NCI-H2107 treated with DMSO at 0.1 percent for 48 hours (cell line): Measurements from ENCODE around the gene RPTN.
"Not testable (repeated sequence)": the region's sequence is repeated elsewhere in the genome, so short reads cannot be mapped to it uniquely, and the experiment has no call there.

Experiments used
- DNase-seq: peaks from one replicate; lab custom pipeline; 2025; ENCODE audit not compliant: unreplicated experiment; lab: John Stamatoyannopoulos, UW

RPTN gene

DNA sequence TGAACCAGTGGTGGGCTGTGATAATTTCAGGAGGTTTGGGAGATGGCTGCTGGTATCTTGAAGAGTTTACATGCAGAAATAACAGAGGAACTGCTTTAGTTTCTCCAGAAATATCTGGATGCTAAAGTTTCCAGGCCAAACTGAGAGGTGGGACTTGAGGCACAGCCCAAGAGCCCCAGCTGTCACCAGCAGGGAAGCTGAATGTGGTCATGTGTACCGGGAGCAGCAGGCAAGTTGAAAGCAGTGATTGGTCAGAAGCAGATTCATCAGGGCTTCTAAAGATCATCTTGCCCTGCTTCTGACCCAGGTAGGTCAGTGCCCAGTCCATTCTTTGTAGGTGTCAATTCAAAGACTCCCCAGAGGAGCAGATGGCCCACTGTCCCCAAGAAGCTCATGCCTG lies 7.9 kb upstream of the RPTN start:
- no peak for DNase-seq

DNA sequence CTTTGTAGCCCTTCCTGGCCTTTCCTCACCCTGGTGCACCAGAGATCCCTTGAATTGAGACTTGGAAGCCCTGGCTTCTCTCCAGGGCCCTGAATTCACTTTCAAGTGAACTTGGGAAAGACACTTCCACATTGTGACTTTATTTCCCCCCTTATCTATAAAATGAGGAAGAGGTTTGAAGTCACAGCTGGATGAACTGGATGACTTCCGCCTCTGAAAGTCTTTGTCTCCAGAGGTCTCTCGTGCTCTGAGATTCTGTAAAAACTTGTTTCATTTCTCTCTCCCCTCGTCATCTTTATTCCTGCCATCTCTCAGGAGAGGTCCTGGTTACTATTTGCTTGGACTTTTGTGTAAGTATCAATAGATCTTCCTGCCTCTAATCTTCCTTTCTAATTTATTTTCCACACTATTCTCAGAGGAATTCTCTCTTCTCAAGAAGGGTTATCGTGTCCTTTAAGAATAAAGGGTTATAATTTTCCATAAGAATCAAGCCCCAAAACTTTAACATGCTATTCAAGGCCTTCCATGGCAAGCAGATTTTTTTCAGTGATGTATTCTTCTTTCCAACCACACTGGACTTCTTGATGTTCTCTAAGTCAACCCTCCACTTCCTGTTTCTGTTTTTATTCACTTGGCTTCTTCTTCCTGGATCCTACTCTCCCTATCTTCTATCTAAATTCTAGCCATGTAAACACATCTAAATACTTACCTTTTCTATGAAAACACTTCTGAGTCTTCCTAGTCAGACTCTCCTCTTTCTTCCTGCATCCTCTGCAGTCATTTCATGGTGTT lies 6.5 kb upstream of the RPTN start:
- DNase-seq = no peak

DNA sequence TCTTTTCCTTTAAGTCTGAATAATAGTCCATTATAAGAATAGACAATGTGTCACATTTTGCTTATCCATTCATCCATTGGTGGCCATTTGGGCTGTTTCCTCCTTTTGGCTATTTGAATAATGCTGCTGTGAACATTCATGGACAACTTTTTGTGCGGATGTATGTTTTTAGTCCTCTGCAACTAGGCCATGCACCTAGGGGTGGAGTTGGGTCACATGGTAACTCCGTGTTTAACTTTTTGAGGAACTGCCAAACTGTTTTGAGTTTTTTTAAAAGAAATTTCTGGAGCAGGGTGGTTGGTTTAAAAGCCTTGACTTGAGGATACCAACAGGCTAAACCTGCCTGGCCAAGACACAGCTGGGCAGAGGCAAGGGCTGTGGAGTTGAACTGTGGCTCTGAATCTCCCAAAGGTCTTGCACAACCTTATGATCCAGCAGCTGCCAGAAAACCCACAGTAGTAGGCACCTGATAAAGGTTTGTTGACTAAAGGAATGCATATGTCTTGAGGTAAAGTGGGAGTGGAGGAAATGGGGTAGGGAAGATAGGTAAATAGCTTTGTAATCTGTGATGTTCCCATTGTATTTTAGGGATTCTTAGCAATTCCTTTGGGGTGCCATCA lies 5.6 kb upstream of the RPTN start:
- DNase-seq = no peak

DNA sequence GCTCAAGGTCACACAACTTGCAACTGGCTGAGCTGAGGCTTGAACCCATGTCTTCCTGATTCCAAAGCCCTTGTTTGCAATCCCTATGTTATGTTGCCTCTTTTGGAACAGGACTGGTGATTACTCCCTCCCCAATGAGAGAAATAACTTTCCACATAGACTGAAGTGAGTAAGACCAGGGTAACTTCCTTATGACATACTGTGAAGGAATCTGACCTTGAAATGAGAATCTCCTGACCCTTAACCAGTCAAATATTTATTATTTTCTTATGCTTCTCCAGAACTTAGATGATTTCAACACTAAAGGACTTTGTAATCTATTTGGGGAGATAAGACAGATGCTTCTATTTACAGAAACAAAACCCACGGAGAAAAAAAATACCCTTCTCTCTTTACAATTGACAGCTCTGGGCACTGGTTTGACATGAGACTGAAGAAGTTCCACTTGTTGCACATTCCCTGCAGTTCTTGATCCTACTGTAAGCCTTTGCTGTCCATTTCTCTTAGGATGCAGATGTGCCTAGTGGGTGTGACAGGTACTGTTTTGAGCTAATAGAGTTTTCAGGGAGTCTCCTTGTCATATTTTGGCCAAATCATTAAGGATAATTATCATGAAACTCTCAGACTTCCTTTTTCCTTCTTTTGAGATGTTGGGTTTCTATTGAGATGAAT lies 3.9 kb upstream of the RPTN start:
- DNase-seq = no peak

DNA sequence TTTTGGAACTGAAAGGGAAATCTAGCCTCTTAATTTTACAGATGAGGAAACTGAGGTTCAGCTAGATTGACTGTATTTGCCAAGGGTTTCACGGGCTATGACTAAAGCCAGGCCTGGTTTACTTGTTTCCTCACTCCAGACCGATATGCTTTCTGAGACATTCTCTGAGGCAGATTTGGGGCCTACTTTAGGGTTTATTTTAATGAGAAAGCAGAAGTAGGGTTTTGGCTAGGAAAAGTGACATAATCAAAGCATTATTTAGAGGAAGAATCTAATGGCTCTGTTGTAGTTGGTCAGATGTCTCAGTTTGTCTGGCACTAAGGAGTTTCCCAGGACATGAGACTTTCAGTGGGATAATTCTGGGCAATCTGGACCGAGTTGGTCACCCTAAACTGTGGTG lies 1.5 kb upstream of the RPTN start:
- no peak for DNase-seq

DNA sequence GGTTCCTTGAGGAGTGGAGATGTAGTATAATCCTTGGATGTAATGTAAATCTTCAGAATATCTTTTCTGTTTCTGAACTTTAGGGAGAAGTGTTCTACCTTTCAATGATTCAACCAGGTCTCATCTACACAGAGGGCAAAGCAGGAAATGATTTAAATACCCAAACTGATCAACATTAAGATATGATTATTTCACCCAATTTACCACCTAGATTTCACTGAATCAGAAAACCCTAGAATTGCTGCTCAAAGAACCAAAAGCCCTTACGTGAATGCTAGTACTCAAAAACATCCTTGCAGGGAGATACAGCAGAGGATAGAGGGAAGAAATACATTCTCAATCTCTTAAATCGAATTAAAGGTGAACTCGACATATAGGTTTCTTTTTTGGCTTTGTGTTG lies 5.0 kb downstream of the RPTN start:
- no peak for DNase-seq

DNA sequence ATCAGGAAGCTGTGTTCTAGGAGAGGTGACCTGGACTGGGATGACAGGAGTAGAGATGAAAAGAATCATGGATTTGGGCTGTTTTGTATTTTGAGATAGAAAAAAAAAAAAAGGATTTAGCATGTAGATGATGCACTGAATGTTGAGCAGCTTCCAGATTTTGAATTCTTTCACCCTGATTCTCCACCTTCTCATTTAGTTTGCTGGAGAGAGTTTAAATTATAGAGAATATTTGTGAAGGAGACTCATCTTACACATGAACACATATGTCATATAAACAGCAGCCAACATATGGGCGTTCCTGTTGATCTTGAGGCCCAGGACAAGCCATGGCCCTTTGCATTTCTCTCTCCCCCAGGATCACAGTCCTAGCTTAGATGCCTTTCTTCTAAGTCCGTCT lies 7.4 kb downstream of the RPTN start:
- no peak for DNase-seq

DNA sequence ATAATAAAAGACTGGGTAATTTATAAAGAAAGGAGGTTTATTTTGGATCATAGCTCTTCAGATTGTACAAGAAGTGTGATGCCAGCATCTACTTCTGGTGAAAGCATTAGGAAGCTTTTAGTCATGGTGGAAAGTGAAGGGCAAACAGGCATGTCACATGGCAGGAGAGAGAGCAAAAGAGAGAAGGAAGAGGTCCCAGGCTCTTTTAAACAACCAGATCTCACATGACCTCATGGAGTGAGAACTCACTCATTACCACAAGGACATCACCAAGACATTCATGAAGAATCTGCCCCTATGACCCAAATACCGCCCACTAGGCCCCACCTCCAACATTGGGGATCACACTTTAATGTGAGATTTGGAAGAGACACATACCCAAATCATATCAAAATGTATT lies 10.0 kb downstream of the RPTN start:
- DNase-seq = no peak

DNA sequence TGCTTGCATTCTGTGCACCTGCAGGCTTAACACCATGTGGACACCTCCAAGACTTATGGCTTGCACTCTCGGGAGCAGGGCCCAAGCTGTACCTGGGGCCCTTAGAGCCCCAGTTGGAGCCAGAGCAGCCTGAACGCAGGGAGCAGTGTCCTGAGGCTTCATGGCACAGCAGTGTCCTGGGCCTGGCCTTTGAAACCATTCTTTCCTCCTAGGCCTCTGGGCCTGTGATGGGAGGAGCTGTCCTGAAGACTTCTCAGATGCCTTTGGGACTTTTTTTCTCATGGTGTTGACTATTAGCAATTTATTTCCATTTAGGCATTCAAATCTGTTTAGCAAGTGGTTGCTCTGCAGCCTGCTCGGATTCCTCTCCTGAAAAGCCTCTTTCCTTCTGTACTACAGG lies 11.0 kb downstream of the RPTN start:
- DNase-seq = no peak

DNA sequence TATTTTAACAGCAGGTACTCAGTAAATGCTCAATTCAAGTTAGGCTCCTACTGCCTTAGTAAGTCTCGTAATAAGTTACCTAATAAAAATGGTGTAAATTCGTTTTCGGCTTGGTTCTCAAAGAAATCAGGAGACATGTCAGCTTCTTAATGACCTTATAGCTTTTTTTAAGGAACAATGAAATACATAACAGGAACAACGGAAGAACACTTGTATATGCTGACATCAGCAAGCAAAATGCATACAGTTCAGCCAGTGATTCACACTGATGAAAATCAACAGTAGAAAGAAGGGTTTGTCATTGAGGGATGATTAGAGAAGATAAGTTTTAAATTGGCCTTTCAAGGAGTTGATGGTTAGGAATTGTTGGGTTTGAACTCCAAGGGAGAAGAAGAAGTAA lies 13.3 kb downstream of the RPTN start:
- no peak for DNase-seq

DNA sequence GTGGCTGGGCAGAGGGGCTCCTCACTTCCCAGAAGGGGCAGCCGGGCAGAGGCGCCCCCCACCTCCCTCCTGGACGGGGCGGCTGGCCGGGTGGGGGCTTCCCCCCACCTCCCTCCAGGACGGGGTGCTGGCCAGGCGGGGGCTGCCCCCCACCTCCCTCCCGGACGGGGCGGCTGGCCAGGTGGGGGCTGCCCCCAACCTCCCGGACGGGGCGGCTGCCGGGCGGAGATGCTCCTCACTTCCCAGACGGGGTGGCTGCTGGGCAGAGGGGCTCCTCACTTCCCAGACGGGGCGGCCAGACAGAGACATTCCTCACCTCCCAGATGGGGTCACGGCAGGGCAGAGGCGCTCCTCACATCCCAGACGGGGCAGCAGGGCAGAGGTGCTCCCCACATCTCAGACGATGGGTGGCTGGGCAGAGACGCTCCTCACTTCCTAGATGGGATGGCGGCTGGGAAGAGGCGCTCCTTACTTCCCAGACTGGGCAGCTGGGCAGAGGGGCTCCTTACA lies 14.3 kb downstream of the RPTN start:
- DNase-seq = not testable (repeated sequence)

DNA sequence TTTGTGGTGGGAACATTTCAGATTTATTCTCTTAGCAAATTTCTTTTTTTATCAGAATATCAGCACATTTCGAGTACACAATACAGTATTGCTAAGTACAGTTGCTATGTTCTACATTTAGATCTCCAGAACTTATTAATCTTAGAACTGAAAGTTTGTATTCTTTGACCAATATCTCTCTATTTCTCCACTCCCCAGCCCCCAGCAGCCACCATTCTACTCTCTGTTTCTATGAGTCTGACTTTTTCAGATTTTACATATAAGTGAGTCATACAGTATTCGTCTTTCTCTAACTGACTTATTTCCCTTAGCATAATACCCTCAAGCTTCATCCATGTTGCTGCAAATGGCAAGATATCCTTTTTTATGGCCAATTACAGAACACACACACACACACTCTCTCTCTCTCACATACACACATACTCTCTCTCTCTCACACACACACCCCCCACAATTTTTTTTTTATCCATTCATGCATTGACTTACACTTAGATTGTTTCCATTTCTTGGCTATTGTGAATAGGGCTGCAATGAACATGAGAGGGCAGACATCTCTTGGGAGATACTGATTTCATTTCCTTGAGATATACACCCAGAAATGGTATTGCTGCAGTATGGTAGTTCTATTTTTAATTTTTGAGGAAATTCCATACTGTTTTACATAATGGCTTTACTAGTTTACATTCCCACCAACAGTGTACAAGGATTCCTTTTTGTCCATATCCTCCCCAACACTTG lies 15.7 kb downstream of the RPTN start:
- DNase-seq = no peak

DNA sequence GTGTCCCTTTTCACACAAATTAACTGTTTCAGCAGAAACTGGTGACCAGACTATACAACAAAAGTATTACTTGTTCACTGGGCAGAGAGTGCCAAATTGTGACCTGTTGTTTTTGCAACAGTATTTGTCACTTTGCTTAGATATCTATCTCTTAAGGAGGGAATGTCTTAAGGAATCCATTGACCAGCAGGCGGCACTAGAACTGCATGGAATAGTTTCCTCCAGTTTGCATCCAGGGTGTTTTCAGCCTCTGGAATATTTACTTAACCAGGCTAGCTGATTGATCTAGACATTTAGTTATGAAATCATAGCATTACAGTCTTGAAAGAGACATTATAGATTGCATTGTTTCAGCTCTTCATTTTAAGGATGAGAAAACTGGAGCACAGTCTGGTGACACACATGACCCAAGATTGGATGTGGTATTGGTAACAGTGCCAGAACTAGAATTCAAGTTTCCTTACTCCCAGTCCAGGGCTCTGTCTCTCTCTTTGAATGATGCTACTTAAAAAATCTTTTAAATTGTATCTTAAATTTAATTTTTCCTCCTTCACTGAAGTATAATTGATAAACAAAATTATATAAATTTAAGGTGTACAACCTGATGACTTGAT lies 16.9 kb downstream of the RPTN start:
- peak; percentile 3 for DNase-seq

DNA sequence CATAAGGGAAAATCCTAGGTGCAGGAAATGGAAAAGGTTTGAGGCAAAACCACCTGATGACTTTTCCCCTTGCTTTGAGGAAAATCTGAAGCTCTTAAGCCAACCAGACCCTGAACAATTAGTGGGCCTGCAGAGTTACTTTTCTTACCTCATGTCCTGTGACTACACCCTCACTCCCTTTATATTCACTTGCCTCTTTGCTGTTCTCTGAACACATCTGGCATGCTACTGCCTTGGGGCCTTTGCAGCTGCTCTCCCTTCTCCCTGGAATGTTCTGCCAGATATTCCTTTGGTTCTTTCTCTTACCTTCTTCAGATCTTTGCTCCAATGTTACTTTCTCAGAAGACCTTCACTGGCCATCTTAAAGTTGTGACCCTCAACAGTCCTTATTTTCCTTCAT lies 21.8 kb downstream of the RPTN start:
- no peak for DNase-seq

DNA sequence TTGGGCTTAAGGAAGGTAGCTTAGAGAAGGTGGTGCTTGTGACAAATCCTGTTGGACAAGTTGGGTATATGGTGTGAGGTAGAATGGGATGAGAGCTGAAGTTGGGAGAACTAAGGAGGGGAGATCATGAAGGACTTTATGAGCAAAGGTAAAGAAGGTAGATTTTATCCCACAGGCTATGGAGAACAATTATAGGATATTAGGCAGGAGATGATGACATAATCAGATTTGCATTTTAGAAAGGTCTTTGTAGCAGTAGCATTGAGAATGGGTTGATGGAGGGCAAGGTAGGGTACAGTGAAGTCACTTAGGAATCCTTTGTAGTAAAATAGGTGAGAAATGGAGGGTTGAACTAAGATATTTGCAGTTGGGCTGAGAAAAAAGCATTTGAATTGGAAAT lies 28.8 kb downstream of the RPTN start:
- no peak for DNase-seq

DNA sequence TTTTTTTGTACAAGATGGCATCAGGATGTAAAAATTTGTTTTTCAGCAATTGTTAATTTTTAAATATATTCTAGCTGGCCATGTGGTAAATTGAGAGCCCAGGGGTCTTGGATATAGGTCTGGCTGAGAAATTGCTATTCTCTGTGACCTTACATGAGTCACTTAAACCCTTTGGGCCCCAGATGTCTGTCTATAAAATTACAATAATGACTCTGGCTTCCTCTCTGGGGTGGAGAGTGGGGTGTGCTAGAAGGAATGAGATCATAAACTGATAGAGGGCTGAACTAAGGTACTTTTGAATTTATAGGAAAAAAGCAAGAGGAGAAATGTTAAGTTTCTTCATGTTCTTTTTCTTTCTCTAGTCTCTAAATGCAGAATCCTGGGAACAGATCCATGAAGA lies 31.4 kb downstream of the RPTN start:
- no peak for DNase-seq

DNA sequence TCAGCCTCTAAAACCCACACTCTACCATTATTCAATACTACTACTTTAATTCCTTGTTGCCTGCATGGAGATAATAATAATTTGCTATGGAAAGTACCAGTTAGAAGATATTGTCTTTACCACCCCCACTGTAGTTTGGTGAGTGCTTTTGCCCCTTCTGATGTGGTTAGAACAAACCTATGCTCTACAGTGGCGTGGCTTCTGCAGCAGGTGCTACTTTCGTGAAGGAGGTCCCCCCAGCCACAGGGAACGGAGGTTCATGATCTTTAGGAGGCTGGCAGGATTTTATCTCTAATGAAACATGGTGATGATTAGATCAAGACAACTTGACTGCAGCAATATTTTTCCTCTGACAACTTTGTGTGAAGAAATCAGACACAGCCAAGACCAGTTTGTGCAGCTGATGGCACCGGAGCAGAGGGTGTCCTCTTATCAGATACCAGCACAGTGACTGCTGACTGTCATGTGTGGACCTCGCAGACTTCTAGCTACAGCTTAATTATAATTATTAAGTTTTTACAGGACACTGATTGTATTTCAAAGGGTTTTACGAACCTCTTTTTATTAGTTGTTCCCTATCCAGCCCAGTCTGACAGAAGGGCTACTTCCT lies 33.1 kb downstream of the RPTN start:
- no peak for DNase-seq

DNA sequence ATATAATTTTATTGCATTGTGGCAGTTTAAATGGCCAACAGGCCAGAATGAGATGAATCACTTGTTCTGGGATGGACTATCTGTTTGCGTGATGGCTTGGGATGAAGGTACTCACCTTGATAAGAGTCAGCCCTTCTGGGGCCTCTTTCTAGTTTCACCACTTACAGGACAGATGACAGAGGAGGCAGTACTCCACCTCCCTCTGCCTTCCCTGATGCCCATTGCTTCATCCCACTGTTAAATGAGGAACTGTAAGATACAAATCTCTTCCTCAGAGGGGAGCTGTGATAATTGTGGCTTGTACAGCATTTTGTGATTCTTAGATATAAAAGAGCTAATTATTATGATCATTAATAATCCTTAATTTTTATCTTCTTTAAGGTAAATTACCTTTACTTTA lies 40.1 kb downstream of the RPTN start:
- no peak for DNase-seq

DNA sequence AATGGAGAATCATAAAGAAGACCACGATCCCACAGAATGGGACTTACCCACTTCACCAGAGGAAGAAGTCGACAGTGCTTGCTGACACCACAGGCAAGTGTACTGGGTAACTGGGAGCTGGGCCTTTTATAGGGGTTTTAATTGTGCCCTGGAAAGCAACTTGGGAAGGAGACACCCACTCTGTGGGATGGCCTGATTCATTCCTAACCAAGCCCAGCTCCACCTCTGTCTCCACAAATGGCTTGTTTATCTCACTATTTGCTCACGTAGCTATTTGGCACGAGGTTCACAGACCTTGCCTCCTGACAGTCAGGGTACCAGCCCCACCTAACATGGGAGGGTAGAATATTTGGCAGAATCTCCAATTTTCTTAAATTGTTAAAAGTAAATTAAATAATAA lies 43.7 kb downstream of the RPTN start, which contains the start of gene TCHH:
Gene TCHH (minus strand): TSS at position 101 of the 400 bp plus-strand sequence. CDS start 1,364 bp downstream, outside the sequence.
- DNase-seq = no peak

DNA sequence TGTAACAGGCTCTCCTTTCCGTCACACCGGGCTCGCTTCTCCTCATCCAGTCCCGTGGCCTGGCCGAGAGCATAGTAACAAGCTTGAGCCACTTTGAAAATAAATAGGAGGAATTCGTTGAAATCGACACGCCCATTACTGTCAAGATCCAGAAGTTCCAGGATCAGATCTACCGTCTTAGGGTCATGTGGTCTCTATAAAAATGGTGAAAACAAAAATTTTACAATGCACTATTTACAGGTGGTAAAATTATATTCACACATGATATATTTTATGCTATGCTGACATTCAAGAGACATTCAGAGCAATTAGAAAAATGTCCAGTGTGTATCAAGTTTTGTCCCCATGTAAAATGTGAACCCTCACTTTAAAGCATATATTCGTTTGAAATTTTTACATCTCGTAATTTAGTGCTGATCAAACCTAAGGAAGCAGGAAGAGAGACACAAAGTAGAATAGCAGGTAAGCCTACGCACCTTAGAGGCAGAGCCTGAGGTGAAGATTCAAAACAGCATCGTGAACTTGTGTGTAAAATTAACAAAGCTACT lies 46.1 kb downstream of the RPTN start:
- DNase-seq = no peak
